Measurements from ENCODE around the gene FANCC.

Gene FANCC

DNA sequence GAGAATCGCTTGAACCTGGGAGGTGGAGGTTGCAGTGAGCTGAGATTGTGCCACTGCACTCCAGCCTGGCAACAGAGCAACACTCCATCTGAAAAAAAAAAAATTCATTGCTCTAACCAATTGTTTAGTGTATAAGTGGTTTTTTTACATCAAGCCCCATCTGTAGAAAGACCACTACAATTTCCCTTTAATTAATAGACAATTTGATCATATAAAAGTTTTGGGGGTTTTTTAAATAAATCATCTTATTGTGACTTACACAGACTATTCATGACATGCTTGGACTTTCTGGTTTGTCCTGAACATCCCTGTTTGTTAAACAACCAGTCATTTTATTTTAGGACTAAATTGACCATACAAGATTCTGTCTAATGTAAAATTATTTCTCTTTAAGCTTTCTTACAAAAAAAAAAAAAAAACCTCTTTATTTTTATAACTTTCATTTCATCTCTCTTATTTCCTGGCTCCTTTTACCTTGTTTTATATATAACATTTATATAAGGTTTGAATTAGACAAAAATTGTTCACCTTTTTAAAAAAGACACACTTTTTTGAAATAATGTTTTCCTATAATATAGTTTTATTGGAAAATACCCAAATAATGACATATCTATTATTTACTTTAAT, 9.8 kb upstream of the FANCC start:
- no peaks in the 10 kb centered on the region for H3K27me3 ChIP-seq (replicated peaks; ENCODE audit: control insufficient read depth, insufficient read depth, low read length)
- H3K4me3 ChIP-seq (ENCODE audit: low read length) = no peak overlapping the region
- no peak overlapping the region for H3K9ac ChIP-seq (ENCODE audit: low read length)
- H3K36me3 ChIP-seq (ENCODE audit: control insufficient read depth, insufficient read depth, low read length, severe bottlenecking) = no peaks in the 10 kb centered on the region
- DNase-seq (ENCODE audit: low read depth) = no peak
- peaks cover 28% of the 10 kb centered on the region for H3K9me3 ChIP-seq (ENCODE audit: control insufficient read depth, low read length)
- H3K4me1 ChIP-seq (ENCODE audit: control insufficient read depth, insufficient read depth, low read length) = no peaks in the 10 kb centered on the region

DNA sequence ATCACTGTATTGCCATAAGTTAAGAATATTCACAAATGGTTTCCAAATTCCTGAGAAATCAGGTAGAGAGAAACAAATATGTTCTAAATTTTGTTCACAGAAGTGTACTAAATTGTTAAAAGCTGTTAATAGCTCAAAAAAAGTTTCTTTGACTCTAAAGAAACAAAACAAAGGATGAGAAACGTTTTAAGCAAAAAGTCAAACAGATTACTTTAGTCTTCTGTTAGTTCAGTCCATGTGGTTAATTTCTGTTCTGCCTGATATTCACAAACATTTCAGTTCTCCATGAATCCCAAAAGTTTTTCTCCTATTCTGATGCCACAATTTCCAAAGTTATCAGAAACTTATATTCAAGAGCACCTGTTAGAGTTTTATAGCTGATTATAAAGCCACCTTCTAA, 7.7 kb upstream of the FANCC start:
- no peak overlapping the region for H3K4me3 ChIP-seq (ENCODE audit: low read length)
- no peak overlapping the region for H3K9ac ChIP-seq (ENCODE audit: low read length)
- no peaks in the 10 kb centered on the region for H3K27me3 ChIP-seq (replicated peaks; ENCODE audit: control insufficient read depth, insufficient read depth, low read length)
- H3K36me3 ChIP-seq (ENCODE audit: control insufficient read depth, insufficient read depth, low read length, severe bottlenecking) = no peaks in the 10 kb centered on the region
- peaks cover 28% of the 10 kb centered on the region for H3K9me3 ChIP-seq (ENCODE audit: control insufficient read depth, low read length)
- no peak for DNase-seq (ENCODE audit: low read depth)
- peaks cover 5% of the 10 kb centered on the region for H3K4me1 ChIP-seq (ENCODE audit: control insufficient read depth, insufficient read depth, low read length)

DNA sequence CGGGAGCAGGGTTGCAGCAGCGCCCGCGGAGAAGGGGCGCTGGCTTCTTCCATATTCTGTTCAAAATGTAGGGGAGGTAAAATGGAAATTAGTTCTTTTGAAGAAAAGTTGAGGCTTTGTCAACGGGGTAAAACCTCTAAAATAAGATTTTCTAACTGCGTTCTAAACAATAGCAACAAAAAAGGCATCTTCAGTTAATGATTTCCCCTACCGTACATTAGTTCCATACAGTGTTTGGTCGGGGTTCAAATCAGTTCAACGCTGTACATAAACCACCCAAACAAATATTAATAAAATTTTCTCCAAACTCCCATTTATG, 343 bp upstream of the FANCC start:
- Histone ChIP-seq H3K4me1 (ENCODE audit: control insufficient read depth, insufficient read depth, low read length) (peaks cover 5% of the 10 kb centered on the region), H3K36me3 (ENCODE audit: control insufficient read depth, insufficient read depth, low read length, severe bottlenecking) (no peaks in the 10 kb centered on the region), H3K27me3 (replicated peaks; ENCODE audit: control insufficient read depth, insufficient read depth, low read length) (no peaks in the 10 kb centered on the region), H3K9ac (ENCODE audit: low read length) (peak overlapping the region; percentile 95), H3K4me3 (ENCODE audit: low read length) (peak overlapping the region; percentile 95), H3K9me3 (ENCODE audit: control insufficient read depth, low read length) (no peaks in the 10 kb centered on the region)
- DNase-seq (ENCODE audit: low read depth) = no peak

DNA sequence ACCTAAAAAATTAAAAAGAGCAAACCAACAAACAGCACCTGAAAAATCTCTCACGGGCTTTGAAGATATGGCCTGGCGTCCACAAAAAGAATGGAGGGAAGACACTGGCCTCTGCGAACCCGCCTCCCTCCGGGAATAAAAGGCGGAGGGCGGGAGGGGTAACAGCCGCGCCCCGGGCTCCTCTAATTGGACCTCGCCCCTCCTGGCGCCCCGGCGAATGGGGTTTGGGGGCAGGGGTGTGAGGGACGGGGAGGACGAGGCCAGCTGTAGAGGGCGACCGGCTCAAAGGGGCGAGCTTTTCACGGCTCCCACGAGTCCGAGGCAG, 753 bp downstream of the FANCC start:
- peak overlapping the region; percentile 95 for H3K9ac ChIP-seq (ENCODE audit: low read length)
- no peaks in the 10 kb centered on the region for H3K27me3 ChIP-seq (replicated peaks; ENCODE audit: control insufficient read depth, insufficient read depth, low read length)
- peak overlapping the region; percentile 95 for H3K4me3 ChIP-seq (ENCODE audit: low read length)
- peaks cover 5% of the 10 kb centered on the region for H3K4me1 ChIP-seq (ENCODE audit: control insufficient read depth, insufficient read depth, low read length)
- no peaks in the 10 kb centered on the region for H3K9me3 ChIP-seq (ENCODE audit: control insufficient read depth, low read length)
- peak; percentile 81 for DNase-seq (ENCODE audit: low read depth)
- no peaks in the 10 kb centered on the region for H3K36me3 ChIP-seq (ENCODE audit: control insufficient read depth, insufficient read depth, low read length, severe bottlenecking)

DNA sequence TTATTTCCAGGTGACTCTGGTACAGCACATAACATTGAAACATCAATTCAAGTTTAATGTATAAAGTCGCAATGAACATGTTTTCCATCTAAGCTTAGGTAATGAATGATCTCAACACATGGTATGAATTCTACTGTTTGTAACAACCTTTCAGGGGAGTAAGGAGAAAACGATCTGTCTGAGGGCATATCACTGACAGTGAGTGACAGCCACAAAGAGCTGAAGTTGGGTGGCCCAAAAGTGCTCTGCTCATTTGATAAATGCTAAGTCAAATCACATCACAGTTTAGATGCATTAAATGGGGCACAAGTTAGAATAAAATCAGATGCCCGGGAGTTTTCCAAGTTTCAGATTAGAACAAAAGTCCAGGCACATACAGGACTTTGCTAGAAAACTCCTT, 1.2 kb downstream of the FANCC start:
- H3K9me3 ChIP-seq (ENCODE audit: control insufficient read depth, low read length) = no peaks in the 10 kb centered on the region
- peak overlapping the region; percentile 95 for H3K9ac ChIP-seq (ENCODE audit: low read length)
- H3K4me3 ChIP-seq (ENCODE audit: low read length) = peak overlapping the region; percentile 95
- DNase-seq (ENCODE audit: low read depth) = no peak
- H3K36me3 ChIP-seq (ENCODE audit: control insufficient read depth, insufficient read depth, low read length, severe bottlenecking) = no peaks in the 10 kb centered on the region
- H3K27me3 ChIP-seq (replicated peaks; ENCODE audit: control insufficient read depth, insufficient read depth, low read length) = no peaks in the 10 kb centered on the region
- peaks cover 2% of the 10 kb centered on the region for H3K4me1 ChIP-seq (ENCODE audit: control insufficient read depth, insufficient read depth, low read length)

DNA sequence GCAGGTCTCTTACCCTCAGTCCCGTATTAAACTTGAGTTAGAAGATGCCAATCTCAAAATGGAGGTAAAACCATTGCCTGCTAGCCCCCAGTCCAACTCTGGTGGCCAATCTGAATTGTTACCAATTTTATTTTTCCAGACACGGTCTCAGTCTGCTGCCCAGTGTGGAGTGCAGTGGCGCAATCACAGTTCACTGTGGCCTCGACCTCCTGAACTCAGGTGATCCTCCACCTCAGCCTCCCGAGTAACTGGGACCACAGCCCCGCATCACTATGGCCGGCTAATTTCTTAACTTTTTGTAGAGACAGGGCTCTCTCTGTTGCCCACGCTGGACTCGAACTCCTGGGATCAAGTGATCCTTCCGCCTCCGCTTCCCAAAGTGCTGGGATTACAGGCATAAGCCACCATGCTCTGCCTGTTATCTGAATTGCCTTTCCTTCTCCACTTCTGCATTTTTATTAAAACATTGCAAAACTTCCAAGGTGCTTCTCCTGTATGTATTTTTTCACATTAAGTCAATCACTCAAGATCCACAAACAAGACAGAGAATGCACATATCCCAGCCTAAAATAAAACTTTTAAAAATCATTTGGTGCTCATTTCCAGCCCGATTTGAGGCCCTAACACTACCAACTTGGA, 2.3 kb downstream of the FANCC start:
- Histone ChIP-seq H3K27me3 (replicated peaks; ENCODE audit: control insufficient read depth, insufficient read depth, low read length) (no peaks in the 10 kb centered on the region), H3K4me1 (ENCODE audit: control insufficient read depth, insufficient read depth, low read length) (no peaks in the 10 kb centered on the region), H3K9ac (ENCODE audit: low read length) (no peak overlapping the region), H3K9me3 (ENCODE audit: control insufficient read depth, low read length) (no peaks in the 10 kb centered on the region), H3K36me3 (ENCODE audit: control insufficient read depth, insufficient read depth, low read length, severe bottlenecking) (no peaks in the 10 kb centered on the region), H3K4me3 (ENCODE audit: low read length) (no peak overlapping the region)
- DNase-seq (ENCODE audit: low read depth) = no peak

DNA sequence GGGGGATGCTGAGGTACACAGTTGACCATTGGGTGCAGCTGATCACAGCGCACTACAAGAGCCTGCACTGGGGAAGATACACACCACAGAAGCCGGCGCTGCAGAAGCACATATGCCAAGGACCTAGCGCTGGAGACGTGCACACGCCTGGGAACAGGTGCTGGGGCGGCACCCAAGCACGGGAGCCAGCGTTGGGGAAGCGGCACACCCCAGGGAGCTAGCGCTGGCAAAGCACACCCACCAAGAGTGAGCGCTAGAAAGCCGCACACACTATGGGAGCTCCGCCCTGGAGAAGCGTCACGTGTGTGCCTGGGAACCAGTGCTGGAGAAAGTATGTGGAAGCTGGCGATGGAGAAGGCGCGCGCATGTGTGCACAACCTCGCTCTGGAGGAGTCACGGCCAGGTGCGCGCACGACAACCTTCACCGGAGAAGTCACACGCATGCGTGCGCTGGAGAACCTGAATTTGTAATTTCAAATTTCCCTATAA, 4.5 kb downstream of the FANCC start:
- no peaks in the 10 kb centered on the region for H3K36me3 ChIP-seq (ENCODE audit: control insufficient read depth, insufficient read depth, low read length, severe bottlenecking)
- no peaks in the 10 kb centered on the region for H3K4me1 ChIP-seq (ENCODE audit: control insufficient read depth, insufficient read depth, low read length)
- DNase-seq (ENCODE audit: low read depth) = peak; percentile 60
- H3K9ac ChIP-seq (ENCODE audit: low read length) = no peak overlapping the region
- peak overlapping the region; percentile 79 for H3K4me3 ChIP-seq (ENCODE audit: low read length)
- H3K9me3 ChIP-seq (ENCODE audit: control insufficient read depth, low read length) = no peaks in the 10 kb centered on the region
- H3K27me3 ChIP-seq (replicated peaks; ENCODE audit: control insufficient read depth, insufficient read depth, low read length) = no peaks in the 10 kb centered on the region

DNA sequence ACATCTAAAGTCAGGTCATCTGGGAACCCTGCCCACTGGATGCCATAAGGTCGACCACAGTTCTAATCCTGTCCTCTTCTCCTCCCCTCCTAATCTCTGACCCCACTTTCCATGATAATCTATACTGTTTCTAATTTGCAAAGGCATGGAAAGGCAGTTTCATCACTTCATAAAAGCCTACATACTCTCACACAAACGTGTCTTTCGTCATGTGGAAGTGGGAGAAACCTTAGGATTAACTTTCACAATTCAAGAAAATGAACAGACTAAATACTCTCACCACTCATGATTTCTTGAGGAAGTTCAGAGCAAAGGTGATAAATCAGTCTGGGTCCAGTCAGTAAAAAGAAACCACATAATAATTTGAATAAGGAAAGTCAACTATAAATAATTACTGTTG, 5.5 kb downstream of the FANCC start:
- no peaks in the 10 kb centered on the region for H3K27me3 ChIP-seq (replicated peaks; ENCODE audit: control insufficient read depth, insufficient read depth, low read length)
- H3K9ac ChIP-seq (ENCODE audit: low read length) = no peak overlapping the region
- no peaks in the 10 kb centered on the region for H3K9me3 ChIP-seq (ENCODE audit: control insufficient read depth, low read length)
- no peak overlapping the region for H3K4me3 ChIP-seq (ENCODE audit: low read length)
- peaks cover 5% of the 10 kb centered on the region for H3K4me1 ChIP-seq (ENCODE audit: control insufficient read depth, insufficient read depth, low read length)
- H3K36me3 ChIP-seq (ENCODE audit: control insufficient read depth, insufficient read depth, low read length, severe bottlenecking) = no peaks in the 10 kb centered on the region
- DNase-seq (ENCODE audit: low read depth) = no peak

DNA sequence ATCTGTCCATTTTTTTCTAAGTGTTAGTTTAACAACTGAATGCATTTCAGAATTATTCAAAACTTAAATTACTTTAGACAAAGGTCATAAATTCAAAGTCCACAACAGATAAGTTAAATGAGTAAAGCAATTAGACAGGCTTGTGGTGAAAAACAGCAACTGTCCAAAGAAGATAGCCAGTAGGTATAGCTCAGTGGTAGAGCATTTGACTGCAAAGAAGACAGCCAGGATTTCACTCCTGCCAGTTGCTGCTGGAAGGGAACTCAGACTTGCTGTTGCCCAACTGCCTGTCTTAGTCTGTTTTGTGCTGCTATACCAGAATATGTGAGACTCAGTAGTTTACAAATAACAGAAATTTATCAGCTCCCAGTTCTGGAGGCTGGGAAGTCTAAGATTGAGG, 10.0 kb downstream of the FANCC start:
- no peak overlapping the region for H3K9ac ChIP-seq (ENCODE audit: low read length)
- H3K36me3 ChIP-seq (ENCODE audit: control insufficient read depth, insufficient read depth, low read length, severe bottlenecking) = no peaks in the 10 kb centered on the region
- no peak for DNase-seq (ENCODE audit: low read depth)
- no peaks in the 10 kb centered on the region for H3K9me3 ChIP-seq (ENCODE audit: control insufficient read depth, low read length)
- H3K4me1 ChIP-seq (ENCODE audit: control insufficient read depth, insufficient read depth, low read length) = peaks cover 18% of the 10 kb centered on the region
- H3K27me3 ChIP-seq (replicated peaks; ENCODE audit: control insufficient read depth, insufficient read depth, low read length) = no peaks in the 10 kb centered on the region
- H3K4me3 ChIP-seq (ENCODE audit: low read length) = no peak overlapping the region

DNA sequence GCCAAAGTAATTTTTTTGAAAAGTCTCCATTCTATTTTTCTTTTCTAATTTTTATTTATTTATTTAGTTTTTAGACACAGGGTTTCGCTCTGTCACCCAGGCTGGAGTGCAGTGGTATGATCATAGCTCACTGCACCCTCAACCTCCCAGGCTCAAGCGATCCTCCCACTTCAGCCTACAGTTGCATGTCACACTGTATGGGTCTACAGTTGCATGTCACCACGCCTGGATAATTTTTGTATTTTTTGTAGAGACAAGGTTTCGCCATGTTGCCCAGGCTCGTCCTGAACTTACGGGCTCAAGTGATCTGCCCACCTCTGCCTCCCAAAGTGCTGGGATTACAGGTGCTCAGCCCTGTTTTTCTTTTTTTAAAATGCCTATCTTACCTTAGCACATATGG, 10.7 kb downstream of the FANCC start:
- no peaks in the 10 kb centered on the region for H3K9me3 ChIP-seq (ENCODE audit: control insufficient read depth, low read length)
- H3K9ac ChIP-seq (ENCODE audit: low read length) = no peak overlapping the region
- no peak for DNase-seq (ENCODE audit: low read depth)
- H3K4me3 ChIP-seq (ENCODE audit: low read length) = no peak overlapping the region
- no peaks in the 10 kb centered on the region for H3K36me3 ChIP-seq (ENCODE audit: control insufficient read depth, insufficient read depth, low read length, severe bottlenecking)
- H3K27me3 ChIP-seq (replicated peaks; ENCODE audit: control insufficient read depth, insufficient read depth, low read length) = no peaks in the 10 kb centered on the region
- peaks cover 18% of the 10 kb centered on the region for H3K4me1 ChIP-seq (ENCODE audit: control insufficient read depth, insufficient read depth, low read length)

DNA sequence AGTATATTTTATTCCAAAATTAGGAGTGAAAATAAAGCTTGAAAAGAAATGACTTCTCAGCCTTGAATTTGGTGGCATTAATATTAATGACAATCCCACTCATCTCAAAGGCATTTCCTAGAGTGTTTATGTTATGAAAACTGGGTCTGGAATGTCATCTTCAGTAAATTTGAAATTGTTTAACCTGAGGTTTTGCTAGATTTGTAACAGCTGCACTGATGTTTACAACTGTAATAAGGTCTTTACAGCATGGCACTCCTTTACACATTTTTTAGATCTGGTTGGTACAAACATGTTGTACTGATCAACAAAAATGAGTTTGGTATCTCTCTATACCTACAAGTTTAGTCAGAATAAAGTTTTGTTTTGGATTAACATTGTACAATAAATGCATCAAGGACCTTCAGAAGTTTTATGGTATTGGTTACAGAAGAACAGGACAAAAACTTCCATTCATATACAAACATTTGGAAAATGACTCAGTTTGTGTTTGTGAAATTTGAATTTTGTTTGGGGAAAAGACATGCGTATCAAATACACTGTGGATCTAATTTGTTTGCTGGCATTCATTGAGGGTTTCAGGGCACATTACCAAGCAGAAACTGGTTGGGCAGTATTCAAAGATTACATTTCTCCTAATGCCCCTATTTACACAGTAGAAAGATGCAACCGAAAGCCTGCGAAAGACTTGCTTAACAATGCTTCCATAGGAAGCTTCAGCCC, 11.6 kb downstream of the FANCC start:
- H3K4me1 ChIP-seq (ENCODE audit: control insufficient read depth, insufficient read depth, low read length) = peaks cover 18% of the 10 kb centered on the region
- no peaks in the 10 kb centered on the region for H3K36me3 ChIP-seq (ENCODE audit: control insufficient read depth, insufficient read depth, low read length, severe bottlenecking)
- H3K4me3 ChIP-seq (ENCODE audit: low read length) = no peak overlapping the region
- peak; percentile 45 for DNase-seq (ENCODE audit: low read depth)
- no peaks in the 10 kb centered on the region for H3K9me3 ChIP-seq (ENCODE audit: control insufficient read depth, low read length)
- no peaks in the 10 kb centered on the region for H3K27me3 ChIP-seq (replicated peaks; ENCODE audit: control insufficient read depth, insufficient read depth, low read length)
- no peak overlapping the region for H3K9ac ChIP-seq (ENCODE audit: low read length)
